ENCODE results near the gene GCFC2. TPM values are rescaled to one million over a fixed set of nuclear protein-coding genes. Genes with fewer than 3 reads are reported as not detected.

GCFC2 gene
- total RNA-seq, 2 donors from 2014 or later: 21.5 to 29.2 TPM

- Histone ChIP-seq H3K36me3 (no peaks in the 10 kb centered on the region), H3K9me3 (no peaks in the 10 kb centered on the region), H3K4me1 (ENCODE audit: control insufficient read depth in 1 of 2, low read depth in 2 of 2) (no peaks in the 10 kb centered on the region), H3K4me3 (no peak overlapping the region), H3K27ac (no peak overlapping the region), H3K27me3 (replicated peaks; ENCODE audit: insufficient read depth) (no peaks in the 10 kb centered on the region)
- DNase-seq (ENCODE audit: low spot score) (no peak), ATAC-seq (ENCODE audit: insufficient number of reproducible peaks, low FRiP score, low read depth) (no peak)
- TF ChIP-seq, protein P1, sequence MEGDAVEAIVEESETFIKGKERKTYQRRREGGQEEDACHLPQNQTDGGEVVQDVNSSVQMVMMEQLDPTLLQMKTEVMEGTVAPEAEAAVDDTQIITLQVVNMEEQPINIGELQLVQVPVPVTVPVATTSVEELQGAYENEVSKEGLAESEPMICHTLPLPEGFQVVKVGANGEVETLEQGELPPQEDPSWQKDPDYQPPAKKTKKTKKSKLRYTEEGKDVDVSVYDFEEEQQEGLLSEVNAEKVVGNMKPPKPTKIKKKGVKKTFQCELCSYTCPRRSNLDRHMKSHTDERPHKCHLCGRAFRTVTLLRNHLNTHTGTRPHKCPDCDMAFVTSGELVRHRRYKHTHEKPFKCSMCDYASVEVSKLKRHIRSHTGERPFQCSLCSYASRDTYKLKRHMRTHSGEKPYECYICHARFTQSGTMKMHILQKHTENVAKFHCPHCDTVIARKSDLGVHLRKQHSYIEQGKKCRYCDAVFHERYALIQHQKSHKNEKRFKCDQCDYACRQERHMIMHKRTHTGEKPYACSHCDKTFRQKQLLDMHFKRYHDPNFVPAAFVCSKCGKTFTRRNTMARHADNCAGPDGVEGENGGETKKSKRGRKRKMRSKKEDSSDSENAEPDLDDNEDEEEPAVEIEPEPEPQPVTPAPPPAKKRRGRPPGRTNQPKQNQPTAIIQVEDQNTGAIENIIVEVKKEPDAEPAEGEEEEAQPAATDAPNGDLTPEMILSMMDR (IDR thresholded peaks at IDR 0.05): no peak
These were observed 77.9 kb downstream of the GCFC2 start for GRCh38 chr2:75632813-75633212.

- Histone ChIP-seq H3K27ac (no peak overlapping the region), H3K27me3 (replicated peaks; ENCODE audit: insufficient read depth) (no peaks in the 10 kb centered on the region), H3K4me1 (ENCODE audit: control insufficient read depth in 1 of 2, low read depth in 2 of 2) (no peaks in the 10 kb centered on the region), H3K9me3 (no peaks in the 10 kb centered on the region), H3K36me3 (no peaks in the 10 kb centered on the region), H3K4me3 (no peak overlapping the region)
- DNase-seq (ENCODE audit: low spot score) (no peak), ATAC-seq (ENCODE audit: insufficient number of reproducible peaks, low FRiP score, low read depth) (no peak)
- TF ChIP-seq, protein P1 (IDR thresholded peaks at IDR 0.05): no peak
These were observed 78.5 kb downstream of the GCFC2 start for GRCh38 chr2:75632091-75632701.

DNA sequence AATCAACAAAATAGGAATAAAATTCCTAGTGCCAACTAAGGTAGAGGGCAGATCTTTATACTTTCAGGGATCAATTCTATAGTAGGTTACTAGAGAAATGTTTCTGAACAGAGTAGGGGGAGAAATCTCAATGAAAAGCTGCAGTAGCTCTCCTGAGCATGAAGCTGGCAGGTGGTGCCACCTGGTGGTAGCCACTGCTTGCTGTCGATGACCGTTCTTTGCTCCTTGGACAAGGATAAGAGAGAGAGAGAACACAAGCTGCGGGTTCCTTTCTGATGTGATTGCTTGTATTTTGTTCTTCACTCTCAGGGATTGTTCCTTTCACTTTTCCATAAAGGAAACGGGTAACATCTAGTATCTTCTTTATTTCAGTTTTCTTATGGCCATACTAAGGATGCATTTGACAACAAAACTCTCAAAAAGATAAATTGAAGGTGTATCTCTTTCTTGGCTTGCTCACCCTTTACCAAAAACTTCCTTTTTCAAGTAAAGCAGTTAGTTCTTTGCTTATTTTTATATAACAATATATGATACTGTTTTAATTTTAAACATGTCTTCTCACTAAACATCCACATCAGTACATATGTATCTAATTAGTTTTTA, 82.7 kb downstream of the GCFC2 start:
- H3K4me3 ChIP-seq: no peak overlapping the region
- H3K9me3 ChIP-seq: no peaks in the 10 kb centered on the region
- no peak for ATAC-seq (ENCODE audit: insufficient number of reproducible peaks, low FRiP score, low read depth)
- no peaks in the 10 kb centered on the region for H3K27me3 ChIP-seq (replicated peaks; ENCODE audit: insufficient read depth)
- no peaks in the 10 kb centered on the region for H3K36me3 ChIP-seq
- TF ChIP-seq, protein P1 (IDR thresholded peaks at IDR 0.05): peak; percentile 68
- no peak for DNase-seq (ENCODE audit: low spot score)
- no peak overlapping the region for H3K27ac ChIP-seq
- no peaks in the 10 kb centered on the region for H3K4me1 ChIP-seq (ENCODE audit: control insufficient read depth in 1 of 2, low read depth in 2 of 2)

- Histone ChIP-seq H3K36me3 (no peaks in the 10 kb centered on the region), H3K27ac (no peak overlapping the region), H3K4me3 (no peak overlapping the region), H3K9me3 (no peaks in the 10 kb centered on the region), H3K27me3 (replicated peaks; ENCODE audit: insufficient read depth) (no peaks in the 10 kb centered on the region), H3K4me1 (ENCODE audit: control insufficient read depth in 1 of 2, low read depth in 2 of 2) (no peaks in the 10 kb centered on the region)
- no peak for ATAC-seq (ENCODE audit: insufficient number of reproducible peaks, low FRiP score, low read depth)
- TF ChIP-seq, protein P1 (IDR thresholded peaks at IDR 0.05): no peak
- no peak for DNase-seq (ENCODE audit: low spot score)
These were observed 87.8 kb downstream of the GCFC2 start for GRCh38 chr2:75622929-75623328.

GRCh38 chr2:75622500-75622899, 88.2 kb downstream of the GCFC2 start:
- Histone ChIP-seq H3K27ac (no peak overlapping the region), H3K4me1 (ENCODE audit: control insufficient read depth in 1 of 2, low read depth in 2 of 2) (no peaks in the 10 kb centered on the region), H3K9me3 (no peaks in the 10 kb centered on the region), H3K27me3 (replicated peaks; ENCODE audit: insufficient read depth) (no peaks in the 10 kb centered on the region), H3K4me3 (no peak overlapping the region), H3K36me3 (no peaks in the 10 kb centered on the region)
- DNase-seq (ENCODE audit: low spot score) (no peak), ATAC-seq (ENCODE audit: insufficient number of reproducible peaks, low FRiP score, low read depth) (no peak)
- TF ChIP-seq, protein P1 (IDR thresholded peaks at IDR 0.05): no peak

Measured in thoracic aorta (tissue), 2 donors.